ENCODE results near the gene ATP11A.

ATP11A gene

DNA sequence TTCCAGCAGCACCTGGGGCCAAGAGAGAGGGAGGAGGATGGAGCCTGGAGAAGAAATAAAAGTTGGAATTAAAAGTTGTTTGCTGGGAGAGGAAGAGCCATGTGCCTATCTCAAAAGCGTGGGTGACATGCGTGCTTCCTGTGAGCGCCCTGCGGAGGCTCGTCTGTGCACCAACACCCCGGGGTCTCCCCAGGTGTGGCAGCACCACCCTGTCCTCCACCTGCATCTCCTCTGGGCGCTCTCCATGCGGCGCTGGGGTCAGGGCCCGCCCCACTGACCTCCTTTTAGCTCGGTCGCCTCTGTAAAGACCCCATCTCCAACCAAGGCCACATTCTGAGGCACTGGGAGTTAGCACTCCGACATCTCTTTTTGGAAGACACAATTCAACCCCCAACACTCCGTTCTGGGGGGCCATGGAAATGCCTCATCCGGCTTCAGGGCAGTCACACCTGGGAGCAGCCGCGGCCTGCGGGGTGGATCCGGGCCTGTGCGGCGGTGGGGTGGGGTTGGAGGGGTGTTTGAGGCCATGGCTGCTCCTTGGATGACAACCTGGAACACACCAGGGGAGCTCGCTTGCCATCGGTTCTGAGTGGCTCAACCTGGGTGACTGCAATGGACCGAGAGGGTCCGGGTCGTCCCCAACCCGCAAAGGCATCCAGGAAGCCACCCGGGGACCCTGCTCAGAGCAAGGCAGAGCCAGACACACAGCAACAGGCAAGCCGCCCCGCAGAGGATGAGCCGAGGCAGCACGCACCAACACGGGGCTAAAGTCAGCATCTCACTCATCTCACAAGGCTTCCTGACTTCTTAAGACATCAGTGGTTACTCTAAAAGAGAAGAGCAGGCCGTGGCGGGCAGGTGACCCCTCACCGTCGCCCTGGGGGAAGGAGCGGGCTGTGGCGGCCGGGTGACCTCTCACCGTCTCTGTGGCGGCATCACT is 199.8 kb downstream of the ATP11A start:
- DNase-seq: no peak

GRCh38 chr13:112890316-112891145 is 200.7 kb downstream of the ATP11A start:
- DNase-seq: no peak

GRCh38 chr13:112891477-112892401 is 201.9 kb downstream of the ATP11A start:
- DNase-seq: peak in 2 of 58 donors; percentile 14 to 34

DNA sequence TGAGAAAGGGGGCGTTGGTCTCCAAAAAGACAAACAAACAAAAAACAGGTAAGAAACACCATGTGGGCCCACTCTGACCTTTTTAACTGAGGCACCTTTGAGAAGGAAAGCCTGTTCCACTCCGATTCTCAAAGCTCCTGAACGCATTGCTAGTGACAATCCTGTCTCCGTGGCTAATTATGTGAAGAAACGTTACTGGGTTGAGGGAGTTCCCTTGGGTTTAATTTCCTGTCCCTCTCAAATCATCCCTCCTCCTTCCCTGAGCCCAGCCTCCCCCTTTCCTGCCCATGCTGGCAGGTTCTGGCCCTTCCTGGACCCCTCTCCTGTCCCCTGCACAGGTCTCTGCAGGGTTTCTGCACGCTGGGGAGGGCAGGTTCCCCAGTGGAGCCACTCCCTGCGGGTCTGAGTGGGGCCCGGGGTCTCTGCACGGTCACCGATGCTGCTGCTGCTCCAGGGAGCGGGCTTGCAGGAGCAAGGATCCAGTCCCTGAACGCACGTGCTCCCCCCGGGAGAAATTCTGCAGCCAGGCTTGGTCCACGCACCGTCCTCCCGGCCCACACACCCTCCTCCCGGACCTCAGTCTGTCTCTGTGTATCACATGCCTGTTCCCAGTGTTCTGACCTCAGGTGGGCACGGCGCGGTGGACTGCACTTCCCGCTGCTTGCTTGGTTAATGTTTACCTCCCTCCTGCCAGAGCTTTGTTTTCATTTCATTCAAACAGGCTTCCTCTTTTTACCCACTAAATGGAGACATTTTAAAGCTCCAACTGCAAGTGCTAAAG is 202.8 kb downstream of the ATP11A start:
- no peak for DNase-seq

DNA sequence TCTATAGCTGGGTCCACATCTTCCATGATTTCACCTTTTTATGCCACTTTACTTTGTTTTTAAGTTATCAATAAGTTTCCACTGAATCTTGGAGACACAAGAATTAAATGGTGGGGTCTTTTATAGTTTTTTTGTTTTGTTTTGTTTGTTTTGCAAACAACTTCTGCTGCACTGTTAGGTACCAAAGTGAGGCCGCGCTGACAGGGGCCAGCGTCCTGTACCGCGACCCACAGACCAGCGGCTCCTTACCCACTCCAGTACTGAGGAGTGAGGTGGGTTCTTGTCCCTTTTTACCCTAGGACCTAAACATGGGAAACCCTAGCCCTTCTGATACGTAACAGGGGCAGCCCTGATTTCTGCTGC is 203.3 kb downstream of the ATP11A start:
- DNase-seq: no peak

DNA sequence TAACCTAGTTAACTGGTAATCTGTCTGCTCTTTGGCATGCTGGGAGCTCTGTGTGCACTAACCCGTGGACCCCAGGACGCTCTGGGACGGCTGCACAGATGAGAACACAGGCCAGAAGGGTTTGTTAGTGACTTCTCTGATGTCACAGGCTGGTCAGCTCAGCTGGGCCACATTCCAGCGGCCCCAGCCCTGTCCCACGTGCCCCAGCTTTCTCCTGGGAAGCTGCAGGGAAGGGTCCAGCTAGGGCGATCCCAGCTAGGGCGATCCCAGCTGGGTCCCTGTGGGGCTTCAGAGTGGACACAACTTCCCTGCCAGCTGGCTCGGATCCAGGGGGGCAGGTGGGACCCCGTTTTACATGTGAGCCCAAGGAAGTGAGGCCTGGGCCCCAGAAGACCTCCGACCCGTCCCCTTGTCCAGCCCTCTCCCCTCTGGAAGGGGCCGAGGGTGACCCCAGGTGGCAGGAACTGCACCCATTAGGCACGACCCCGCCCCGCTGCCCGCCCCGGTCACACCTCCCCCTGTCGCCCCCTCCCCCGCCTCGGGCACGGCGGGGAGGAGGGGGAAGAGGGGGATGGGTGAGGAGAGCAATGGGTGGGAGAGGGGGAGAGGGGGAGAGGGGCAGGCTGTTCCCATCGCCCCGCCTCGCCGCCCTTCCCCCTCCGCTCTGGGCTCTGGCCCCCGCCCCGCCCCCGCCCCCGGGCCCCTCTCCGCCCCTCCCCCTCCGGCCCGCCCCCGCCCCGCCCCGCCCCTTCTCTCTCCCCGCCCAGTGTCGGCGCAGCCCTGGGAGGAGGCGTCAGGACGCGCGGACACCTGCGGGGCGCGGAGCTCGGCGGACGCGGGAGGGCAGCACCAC is 204.0 kb downstream of the ATP11A start:
- peak in 8 of 58 donors; percentile 13 to 68 (median 18) for DNase-seq

DNA sequence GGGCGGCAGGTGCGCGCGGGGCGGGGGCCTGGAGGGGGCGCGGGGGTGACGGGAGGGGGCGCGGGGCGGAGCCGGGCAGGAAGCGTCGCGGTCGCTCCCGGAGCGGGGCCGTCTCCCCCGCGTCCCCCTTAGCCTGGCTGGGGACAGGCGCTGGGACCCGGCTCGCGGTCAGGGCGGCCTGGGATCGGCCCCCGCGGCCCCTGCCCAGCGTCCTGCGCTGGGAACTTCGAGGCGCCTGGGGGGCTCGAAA is 204.5 kb downstream of the ATP11A start:
- no peak for DNase-seq

DNA sequence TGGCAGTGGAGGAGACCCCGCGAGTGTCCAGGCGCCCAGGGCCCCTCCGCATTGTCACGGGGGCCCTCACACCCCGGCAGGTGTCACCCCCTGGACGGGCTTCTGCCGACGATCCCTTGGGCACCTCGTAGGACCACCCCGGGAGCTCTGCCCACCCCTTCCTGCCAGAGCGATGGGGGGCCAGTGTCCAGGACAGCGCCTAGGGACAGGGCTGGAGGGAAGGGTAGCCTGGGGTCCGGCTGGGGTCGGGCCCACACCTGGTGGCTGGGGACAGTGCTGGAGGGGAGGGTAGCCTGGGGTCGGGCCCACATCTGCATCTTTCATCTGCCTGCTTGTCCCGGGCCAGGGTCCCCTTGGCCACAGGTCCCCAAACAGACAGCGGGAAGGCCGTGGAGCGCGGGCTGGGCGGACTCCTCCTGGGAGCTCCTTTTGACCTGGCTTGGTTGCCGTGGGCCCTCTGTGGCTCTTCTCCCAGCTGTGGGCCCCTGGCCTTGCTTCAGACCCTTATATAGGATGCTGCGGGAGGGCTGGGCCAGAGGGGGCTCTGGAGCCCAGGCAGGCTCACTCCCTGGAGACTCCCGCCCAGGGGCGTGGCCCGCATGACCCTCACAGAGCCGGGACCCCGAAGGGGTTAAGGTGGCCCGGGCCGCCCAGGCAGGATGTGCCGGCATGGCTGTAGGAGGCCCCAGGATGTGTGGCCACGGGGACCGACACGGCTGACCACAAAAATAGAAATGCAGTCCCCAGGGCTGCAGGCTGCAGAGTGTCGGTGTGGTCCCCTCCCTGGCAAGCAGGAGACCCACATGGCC is 205.0 kb downstream of the ATP11A start:
- no peak for DNase-seq

DNA sequence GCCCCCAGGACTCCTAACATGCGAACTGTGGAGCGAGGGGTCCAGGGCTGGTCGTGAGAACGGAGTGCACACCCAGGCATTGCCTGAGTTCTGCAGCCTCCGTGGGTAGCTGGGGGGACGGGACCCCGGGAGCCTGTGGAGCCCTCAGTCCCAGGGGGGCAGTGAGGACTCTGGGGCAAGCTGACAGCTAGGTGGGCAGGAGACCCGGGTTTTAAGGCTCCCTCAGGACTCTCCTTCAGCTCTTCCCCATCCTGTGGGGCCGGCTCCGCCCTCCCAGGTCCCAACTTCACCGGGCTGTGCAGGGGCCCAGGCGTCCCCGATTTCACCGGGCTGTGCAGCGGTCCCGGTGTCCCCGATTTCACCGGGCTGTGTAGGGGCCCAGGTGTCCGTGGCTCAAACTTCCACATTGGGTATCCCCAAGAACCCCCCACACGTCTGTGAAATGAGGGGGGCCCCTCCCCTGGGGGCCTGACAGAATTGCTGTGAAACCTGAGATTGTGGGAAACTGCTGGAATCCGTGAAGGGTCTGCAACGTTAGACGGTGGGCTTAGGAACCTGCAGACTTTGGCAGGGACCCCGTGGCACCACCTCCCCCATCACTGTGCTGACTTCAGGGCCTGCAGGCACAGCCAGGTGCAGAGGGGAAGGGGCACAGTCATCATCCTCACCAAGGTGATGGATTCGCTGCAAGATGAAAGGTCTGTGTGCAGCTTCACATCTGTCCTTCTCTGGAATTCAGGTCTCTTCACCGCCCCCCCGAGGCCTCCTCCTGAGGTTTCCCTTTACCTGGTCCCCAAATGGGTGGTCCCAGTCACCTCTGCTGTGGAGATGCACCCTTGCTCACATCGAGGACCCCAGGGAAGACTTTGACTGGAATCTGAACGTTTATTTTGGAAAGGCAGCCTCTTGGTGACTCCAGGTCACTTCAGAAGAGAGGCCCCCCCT is 206.0 kb downstream of the ATP11A start:
- DNase-seq: no peak

GRCh38 chr13:112896736-112897602 is 207.1 kb downstream of the ATP11A start:
- no peak for DNase-seq

DNA sequence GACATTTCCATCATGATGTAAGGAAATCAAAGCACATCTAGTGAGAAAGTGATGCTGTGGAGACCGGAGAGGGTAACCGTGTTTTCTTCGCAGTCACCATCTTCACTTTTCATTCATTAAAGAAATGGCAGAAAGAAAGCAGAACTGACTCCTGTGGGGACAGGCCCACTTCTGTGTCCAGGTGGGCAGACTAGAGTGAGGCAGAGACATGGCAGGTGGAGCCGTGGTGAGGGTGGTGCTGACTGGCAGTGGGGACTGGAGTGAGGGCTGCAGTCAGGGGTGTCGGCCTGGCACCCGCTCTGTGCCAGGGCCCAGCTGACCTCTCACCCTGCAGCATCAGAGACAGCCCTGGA is 207.7 kb downstream of the ATP11A start:
- DNase-seq: no peak

GRCh38 chr13:112897956-112898620 is 208.2 kb downstream of the ATP11A start:
- DNase-seq: no peak

GRCh38 chr13:112898621-112899280 is 208.9 kb downstream of the ATP11A start:
- DNase-seq: no peak

DNA sequence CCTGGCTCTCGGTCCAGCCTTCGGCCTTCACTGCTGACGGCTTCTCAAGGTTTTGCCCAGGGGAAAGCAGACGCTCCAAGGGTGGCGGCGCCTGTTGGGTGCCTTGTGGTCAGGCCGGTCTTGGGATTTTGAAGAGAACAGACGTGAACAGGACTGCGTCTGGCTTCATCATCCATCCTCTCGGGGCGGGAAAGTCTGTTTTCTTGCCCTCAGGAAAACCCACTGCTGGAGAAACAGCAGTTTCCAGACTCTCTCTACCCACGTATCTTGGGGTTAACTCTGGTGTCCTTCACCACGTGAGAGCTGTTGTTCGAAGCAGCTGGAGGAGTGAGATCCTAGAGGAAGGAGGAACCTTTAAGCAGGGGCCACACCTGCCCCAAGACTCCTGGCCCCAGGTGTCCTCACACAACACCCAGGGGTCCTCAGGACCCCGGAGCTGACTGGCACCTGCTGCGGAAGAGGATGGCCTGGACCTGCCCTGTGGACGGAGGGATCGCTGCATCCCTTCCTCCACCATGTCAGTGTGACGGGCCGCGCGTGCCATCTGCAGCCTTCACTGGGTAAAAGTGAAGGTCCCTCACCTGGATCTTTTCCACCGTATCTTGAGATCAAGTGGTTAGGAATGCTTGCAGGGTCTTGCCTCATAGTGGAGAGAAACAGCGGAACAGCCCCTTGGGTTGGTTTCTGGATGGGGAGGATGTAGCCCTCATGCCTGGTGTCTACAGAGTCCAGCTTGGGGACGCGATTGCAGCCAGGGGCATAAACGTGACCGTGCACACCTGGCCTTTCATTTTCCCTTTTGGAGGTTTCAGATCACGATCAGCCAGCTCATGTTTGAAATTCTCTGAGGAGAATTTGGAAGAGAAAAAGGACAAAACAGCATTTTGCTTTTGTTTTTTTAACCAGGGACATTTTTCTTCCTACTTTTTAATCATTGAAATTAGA is 209.7 kb downstream of the ATP11A start:
- no peak for DNase-seq
